Ectodermal cell (in vitro differentiated cells): ENCODE measurements around the gene PRPF31.

Experiments used
- H3K27ac ChIP-seq: 2 replicates; pipeline ENCODE4 v1.7.0; 2013; ENCODE audit warnings: mild to moderate bottlenecking, low read depth, low read length; ENCODE audit not compliant: insufficient read depth, poor library complexity, severe bottlenecking
- H3K27me3 ChIP-seq: 2 replicates; pipeline ENCODE4 v1.7.0; 2013; ENCODE audit warnings: mild to moderate bottlenecking, low read length; ENCODE audit not compliant: insufficient read depth, control insufficient read depth, poor library complexity, severe bottlenecking
- H3K36me3 ChIP-seq: one replicate; pipeline ENCODE4 v1.7.0; 2013; ENCODE audit warnings: low read length; ENCODE audit not compliant: control insufficient read depth, insufficient read depth
- H3K4me1 ChIP-seq: one replicate; pipeline ENCODE4 v1.7.0; 2013; ENCODE audit warnings: low read length; ENCODE audit not compliant: control insufficient read depth, insufficient read depth
- H3K4me3 ChIP-seq: 2 replicates; pipeline ENCODE4 v1.7.0; 2013; ENCODE audit warnings: low read depth, low read length, control low read depth; ENCODE audit not compliant: insufficient read depth
- H3K9me3 ChIP-seq: 2 replicates; pipeline ENCODE4 v1.7.0; 2013; ENCODE audit warnings: mild to moderate bottlenecking, low read length, moderate library complexity; ENCODE audit not compliant: control insufficient read depth
- WGBS, 2 experiments: methylation state at CpG; one replicate each; pipeline ENCODE4 v1.1.7; 2013; ENCODE audit warnings: missing lambda C conversion rate in 2 of 2; 5-methylcytosine and 5-hydroxymethylcytosine counted together

The PRPF31 gene

GRCh38 chr19:54141356-54141755, 25.8 kb downstream of the PRPF31 start:
- whole genome bisulfite sequencing, 2 experiments = 93% methylated on average over 3 of the region's 3 CpGs
- H3K4me1 ChIP-seq = peaks cover 15% of the 10 kb centered on the region
- H3K27ac ChIP-seq = no peak overlapping the region
- peaks cover 35% of the 10 kb centered on the region for H3K36me3 ChIP-seq
- no peaks in the 10 kb centered on the region for H3K9me3 ChIP-seq
- H3K4me3 ChIP-seq = no peak overlapping the region
- peaks cover 1% of the 10 kb centered on the region for H3K27me3 ChIP-seq

DNA sequence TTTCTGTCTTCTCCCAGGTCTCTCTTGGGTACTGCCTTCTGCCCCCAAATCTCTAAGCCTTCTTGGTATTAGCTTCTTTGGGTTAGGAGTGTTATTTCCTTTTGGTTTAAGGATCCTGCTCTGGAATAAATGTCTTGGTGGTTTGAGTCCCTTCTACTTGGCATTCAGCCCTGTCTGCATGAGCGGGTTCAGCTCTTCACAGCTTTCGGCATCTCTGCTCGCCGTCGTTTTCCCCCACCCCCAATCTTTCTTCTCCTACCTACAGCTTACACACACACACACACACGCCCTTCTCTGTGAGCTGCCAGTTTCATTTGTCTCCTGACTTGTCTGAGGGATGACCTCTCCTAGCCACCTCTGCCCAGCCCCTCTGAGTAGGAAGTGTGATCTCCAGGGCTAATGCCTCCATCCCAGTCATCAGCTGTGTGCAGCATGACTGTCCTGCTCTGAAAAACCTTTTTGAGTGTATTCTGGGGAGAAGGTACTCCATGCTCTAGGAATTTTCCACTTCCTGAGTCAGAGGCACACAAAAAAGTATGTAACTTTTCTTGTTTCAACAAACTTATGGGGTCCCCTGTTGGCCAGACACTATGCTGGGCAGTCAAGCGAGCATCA, 26.7 kb downstream of the PRPF31 start:
- no peak overlapping the region for H3K4me3 ChIP-seq
- no peak overlapping the region for H3K27ac ChIP-seq
- WGBS, 2 experiments = 78 to 88% methylated on average over 7 of the region's 7 CpGs
- no peaks in the 10 kb centered on the region for H3K27me3 ChIP-seq
- H3K36me3 ChIP-seq = peaks cover 44% of the 10 kb centered on the region
- peaks cover 15% of the 10 kb centered on the region for H3K4me1 ChIP-seq
- H3K9me3 ChIP-seq = no peaks in the 10 kb centered on the region

DNA sequence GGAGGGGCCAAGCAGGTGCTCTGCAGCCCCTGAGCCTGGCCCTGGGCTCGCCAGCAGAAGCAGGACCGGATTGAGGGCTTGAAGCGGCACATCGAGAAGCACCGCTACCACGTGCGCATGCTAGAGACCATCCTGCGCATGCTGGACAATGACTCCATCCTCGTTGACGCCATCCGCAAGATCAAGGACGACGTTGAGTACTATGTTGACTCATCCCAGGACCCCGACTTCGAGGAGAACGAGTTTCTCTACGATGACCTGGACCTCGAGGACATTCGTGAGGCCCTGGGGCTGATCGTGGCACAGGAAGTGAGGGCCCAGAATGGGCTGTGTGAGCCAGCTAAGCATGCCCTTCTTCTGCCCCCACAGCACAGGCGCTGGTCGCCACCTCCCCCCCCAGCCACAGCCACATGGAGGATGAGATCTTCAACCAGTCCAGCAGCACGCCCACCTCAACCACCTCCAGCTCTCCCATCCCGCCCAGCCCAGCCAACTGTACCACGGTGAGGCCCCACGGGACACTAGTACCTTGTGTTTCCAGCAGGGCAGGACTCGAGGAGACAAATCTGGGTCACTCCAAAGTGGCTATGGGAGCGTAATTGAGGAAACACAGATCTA, 30.1 kb downstream of the PRPF31 start:
- WGBS, 2 experiments = 97% methylated on average over 28 of the region's 28 CpGs
- Histone ChIP-seq H3K9me3 (no peaks in the 10 kb centered on the region), H3K4me1 (no peaks in the 10 kb centered on the region), H3K4me3 (no peak overlapping the region), H3K36me3 (peaks cover 72% of the 10 kb centered on the region), H3K27ac (no peak overlapping the region), H3K27me3 (no peaks in the 10 kb centered on the region)

- H3K4me3 ChIP-seq = no peak overlapping the region
- 96% methylated on average over 3 of the region's 3 CpGs for WGBS, 2 experiments
- H3K27ac ChIP-seq = no peak overlapping the region
- no peaks in the 10 kb centered on the region for H3K4me1 ChIP-seq
- H3K27me3 ChIP-seq = no peaks in the 10 kb centered on the region
- no peaks in the 10 kb centered on the region for H3K9me3 ChIP-seq
- peaks cover 87% of the 10 kb centered on the region for H3K36me3 ChIP-seq
These were observed 32.1 kb downstream of the PRPF31 start for GRCh38 chr19:54147676-54148075.

DNA sequence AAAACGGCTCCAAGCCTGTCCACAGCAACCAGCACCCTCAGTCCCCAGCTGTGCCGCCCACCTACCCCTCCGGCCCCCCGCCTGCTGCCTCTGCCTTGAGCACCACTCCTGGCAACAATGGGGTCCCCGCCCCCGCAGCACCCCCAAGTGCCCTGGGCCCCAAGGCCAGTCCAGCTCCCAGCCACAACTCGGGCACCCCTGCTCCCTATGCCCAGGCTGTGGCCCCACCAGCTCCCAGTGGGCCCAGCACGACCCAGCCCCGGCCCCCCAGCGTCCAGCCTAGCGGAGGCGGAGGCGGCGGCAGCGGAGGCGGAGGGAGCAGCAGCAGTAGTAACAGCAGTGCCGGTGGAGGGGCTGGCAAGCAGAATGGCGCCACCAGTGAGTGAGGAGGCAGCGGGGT, 32.6 kb downstream of the PRPF31 start:
- Histone ChIP-seq H3K27me3 (no peaks in the 10 kb centered on the region), H3K27ac (no peak overlapping the region), H3K4me1 (no peaks in the 10 kb centered on the region), H3K36me3 (peaks cover 88% of the 10 kb centered on the region), H3K4me3 (no peak overlapping the region), H3K9me3 (no peaks in the 10 kb centered on the region)
- 93% methylated on average over 19 of the region's 19 CpGs for WGBS, 2 experiments

DNA sequence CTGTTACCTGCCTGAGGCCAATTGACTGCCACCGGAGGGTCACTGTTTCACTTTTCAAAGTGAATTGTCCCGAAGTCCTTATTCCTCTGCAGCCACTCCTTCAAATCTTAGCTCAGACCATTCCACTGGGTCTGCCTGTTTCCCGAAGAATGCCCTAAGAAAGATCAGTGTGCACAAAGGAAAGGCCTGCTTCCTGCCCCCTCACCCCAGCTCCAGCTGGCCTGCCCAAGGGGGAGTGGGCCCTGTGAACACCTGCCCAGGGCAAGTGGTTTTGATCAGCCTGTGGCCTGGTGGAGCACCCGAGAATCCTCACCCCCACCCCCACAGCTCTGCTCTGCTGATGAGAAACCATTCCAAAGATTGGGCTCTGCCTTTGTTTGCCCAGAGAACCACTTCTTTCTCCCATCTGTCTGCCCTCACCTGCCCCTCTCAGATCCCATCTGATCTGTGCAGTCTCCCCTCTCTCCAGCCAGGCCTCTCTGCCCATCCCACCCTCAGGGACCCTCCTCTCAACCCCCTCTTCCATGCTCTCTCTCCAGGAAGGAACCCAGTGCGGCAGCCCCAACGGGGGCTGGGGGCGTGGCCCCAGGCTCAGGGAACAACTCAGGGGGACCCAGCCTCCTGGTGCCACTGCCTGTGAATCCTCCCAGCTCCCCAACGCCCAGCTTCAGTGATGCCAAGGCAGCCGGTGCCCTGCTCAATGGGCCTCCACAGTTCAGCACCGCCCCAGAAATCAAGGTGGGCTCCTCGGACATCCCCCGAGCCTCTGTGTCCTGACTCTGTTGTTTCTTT, 33.7 kb downstream of the PRPF31 start:
- H3K4me1 ChIP-seq = no peaks in the 10 kb centered on the region
- H3K27me3 ChIP-seq = no peaks in the 10 kb centered on the region
- WGBS, 2 experiments = 94 to 95% methylated on average over 12 of the region's 12 CpGs
- no peak overlapping the region for H3K27ac ChIP-seq
- no peak overlapping the region for H3K4me3 ChIP-seq
- H3K36me3 ChIP-seq = peaks cover 88% of the 10 kb centered on the region
- no peaks in the 10 kb centered on the region for H3K9me3 ChIP-seq

DNA sequence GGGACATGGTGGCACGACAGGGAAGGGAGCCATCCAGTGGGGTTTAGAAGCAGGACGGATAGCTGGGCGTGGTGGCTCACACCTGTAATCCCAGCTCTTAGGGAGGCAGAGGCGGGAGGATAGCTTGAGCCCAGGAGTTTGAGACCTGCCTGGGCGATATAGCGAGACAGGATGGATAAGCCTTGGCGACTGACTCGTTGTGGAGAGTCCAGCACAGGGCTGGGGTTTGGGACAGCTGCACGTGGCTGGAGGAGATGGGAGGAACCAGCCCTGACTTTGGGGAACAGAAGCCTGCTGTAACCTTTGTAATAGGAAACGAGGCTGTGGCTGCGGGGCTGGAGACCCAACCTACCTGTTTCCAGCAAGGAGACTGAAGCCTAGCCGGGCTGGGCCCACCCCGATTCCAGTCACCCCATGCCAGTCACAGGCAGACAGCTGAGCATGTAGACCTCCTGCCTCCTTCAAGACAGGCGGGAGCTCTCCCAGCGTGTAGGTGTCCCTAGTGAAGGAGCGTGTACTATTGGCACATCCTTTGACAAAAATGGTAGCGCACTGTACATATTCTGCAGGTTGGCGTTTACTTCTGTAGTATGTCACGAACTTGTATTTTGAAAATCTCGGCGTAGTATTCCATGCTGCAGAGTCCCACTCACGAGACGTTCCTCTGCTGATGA, 35.9 kb downstream of the PRPF31 start:
- Histone ChIP-seq H3K36me3 (peaks cover 89% of the 10 kb centered on the region), H3K27ac (no peak overlapping the region), H3K9me3 (no peaks in the 10 kb centered on the region), H3K4me1 (no peaks in the 10 kb centered on the region), H3K4me3 (no peak overlapping the region), H3K27me3 (no peaks in the 10 kb centered on the region)
- 95 to 96% methylated on average over 23 of the region's 23 CpGs for WGBS, 2 experiments

DNA sequence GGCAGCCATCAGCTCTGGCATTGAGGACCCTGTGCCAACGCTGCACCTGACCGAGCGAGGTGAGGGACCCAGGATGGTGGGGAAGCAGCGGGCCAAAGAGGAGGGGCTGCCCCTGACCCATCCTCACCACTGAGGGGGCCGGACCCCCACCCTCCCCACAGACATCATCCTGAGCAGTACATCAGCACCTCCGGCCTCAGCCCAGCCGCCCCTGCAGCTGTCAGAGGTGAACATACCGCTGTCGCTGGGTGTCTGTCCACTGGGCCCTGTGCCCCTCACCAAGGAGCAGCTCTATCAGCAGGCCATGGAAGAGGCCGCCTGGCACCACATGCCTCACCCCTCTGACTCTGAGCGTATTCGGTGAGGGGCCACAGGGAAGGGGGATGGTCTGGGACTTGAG, 36.7 kb downstream of the PRPF31 start:
- H3K27ac ChIP-seq = no peak overlapping the region
- no peaks in the 10 kb centered on the region for H3K27me3 ChIP-seq
- WGBS, 2 experiments = 95% methylated on average over 12 of the region's 12 CpGs
- H3K4me1 ChIP-seq = no peaks in the 10 kb centered on the region
- H3K9me3 ChIP-seq = no peaks in the 10 kb centered on the region
- H3K36me3 ChIP-seq = peaks cover 82% of the 10 kb centered on the region
- no peak overlapping the region for H3K4me3 ChIP-seq

DNA sequence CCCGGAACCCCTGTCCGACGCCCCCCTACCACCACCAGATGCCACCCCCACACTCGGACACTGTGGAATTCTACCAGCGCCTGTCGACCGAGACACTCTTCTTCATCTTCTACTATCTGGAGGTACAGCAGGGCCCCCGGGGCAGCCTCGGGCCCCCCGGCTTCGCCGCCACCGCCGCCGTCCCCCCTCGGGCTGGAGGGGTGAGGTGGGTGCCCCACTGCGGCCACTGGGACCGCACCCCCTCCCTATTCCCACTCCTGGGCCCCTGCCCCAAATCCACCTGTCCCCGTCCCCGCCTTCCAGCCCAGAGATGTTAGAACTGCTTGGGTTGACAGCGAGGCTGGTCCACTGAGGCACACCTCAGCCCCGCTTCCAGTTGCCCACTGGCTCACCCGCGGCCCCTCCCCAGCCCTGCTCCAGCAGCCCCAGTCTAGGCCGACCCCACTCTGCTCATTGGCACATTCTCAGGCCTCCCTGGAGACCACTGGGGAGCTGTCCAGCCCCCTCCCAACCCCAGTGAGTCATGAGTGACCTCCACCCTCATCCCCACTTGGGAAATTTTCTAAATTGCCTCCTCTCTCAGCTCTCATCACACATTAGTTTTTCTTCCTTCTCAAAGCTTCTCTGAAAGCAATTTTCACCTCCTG, 37.4 kb downstream of the PRPF31 start:
- H3K27me3 ChIP-seq = no peaks in the 10 kb centered on the region
- H3K4me3 ChIP-seq = no peak overlapping the region
- H3K9me3 ChIP-seq = no peaks in the 10 kb centered on the region
- WGBS, 2 experiments = 97 to 98% methylated on average over 25 of the region's 25 CpGs
- peaks cover 75% of the 10 kb centered on the region for H3K36me3 ChIP-seq
- no peak overlapping the region for H3K27ac ChIP-seq
- H3K4me1 ChIP-seq = no peaks in the 10 kb centered on the region
